GM19239 (cell line): ENCODE measurements around the gene ALDH3A2.

Source experiments
- DNase-seq: peaks from one replicate; pipeline ENCODE4 v3.0.0; 2011; ENCODE audit warnings: low spot score; ENCODE audit not compliant: insufficient read length
- FAIRE-seq: peaks from 2 replicates; lab custom pipeline; 2011; peaks lifted over from hg19 to GRCh38; lab: Jason Lieb, UNC

The ALDH3A2 gene

GRCh38 chr17:19708431-19709175, 60.1 kb downstream of the ALDH3A2 start:
- no peak for FAIRE-seq
- no peak for DNase-seq

- FAIRE-seq, result no peak
- DNase-seq, result no peak
Observed at GRCh38 chr17:19709841-19710240, 61.3 kb downstream of the ALDH3A2 start.

- DNase-seq (no peak), FAIRE-seq (no peak)
Observed at GRCh38 chr17:19712436-19713004, 64.0 kb downstream of the ALDH3A2 start.

- DNase-seq (no peak), FAIRE-seq (no peak)
Observed at GRCh38 chr17:19713462-19713861, 64.9 kb downstream of the ALDH3A2 start.

GRCh38 chr17:19713901-19714361, 65.4 kb downstream of the ALDH3A2 start:
- FAIRE-seq, result no peak
- no peak for DNase-seq

GRCh38 chr17:19714542-19715411, 66.2 kb downstream of the ALDH3A2 start:
- DNase-seq (no peak), FAIRE-seq (no peak)

DNA sequence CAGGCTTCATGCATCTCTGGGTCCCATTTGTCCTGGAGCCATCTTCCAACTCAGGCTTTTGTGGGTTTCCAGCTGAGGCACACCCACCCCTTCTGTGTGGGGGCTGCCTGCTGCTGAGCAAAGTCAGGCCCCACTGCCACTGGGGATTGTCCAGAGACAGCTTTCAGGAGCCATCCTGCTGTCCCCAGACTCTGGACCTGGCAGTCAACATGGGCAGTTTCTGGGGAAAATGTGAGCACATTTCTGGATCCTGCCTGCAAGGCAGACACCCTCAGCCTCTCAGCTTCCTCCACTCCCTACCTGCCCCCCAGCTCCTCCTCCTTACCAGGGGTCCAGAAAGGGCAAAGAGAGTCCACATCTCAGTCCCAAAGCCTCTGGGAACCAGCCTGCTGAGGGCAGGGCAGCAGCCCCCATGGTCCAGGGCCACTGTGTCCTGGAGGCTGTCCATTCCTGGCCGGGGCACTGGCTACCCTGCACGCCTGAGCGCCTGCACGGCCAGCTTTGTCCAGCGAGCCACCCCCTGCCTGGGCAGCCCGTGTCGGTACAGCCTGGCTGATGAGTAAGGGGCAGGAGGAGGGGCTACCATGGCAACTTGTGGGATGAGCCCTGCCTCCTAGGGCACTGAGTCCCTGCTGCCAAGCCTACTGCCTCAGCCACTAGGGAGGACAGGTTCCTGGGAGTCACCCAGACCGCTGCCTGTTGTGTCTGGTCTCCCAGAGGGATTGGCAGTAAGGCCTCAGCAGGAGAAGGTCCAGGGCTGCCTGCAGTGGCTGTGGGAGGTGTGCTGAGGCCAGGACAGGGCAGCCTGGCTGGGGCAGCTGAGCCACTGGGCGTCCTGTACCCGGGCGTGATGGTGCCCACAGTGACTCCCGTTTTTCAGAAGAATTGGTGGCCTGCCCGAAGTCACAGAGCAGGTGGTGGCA, 67.8 kb downstream of the ALDH3A2 start, which contains the start of gene SLC47A2:
Gene SLC47A2, minus strand, starts transcription at position 477 of the 923 bp plus-strand sequence. Its CDS starts 29 bp downstream, at position 448.
- FAIRE-seq, result no peak
- DNase-seq, result no peak

- DNase-seq (no peak), FAIRE-seq (no peak)
Observed at GRCh38 chr17:19717031-19717360, 68.4 kb downstream of the ALDH3A2 start.

GRCh38 chr17:19717411-19717908, 68.9 kb downstream of the ALDH3A2 start:
- FAIRE-seq (no peak), DNase-seq (no peak)

DNA sequence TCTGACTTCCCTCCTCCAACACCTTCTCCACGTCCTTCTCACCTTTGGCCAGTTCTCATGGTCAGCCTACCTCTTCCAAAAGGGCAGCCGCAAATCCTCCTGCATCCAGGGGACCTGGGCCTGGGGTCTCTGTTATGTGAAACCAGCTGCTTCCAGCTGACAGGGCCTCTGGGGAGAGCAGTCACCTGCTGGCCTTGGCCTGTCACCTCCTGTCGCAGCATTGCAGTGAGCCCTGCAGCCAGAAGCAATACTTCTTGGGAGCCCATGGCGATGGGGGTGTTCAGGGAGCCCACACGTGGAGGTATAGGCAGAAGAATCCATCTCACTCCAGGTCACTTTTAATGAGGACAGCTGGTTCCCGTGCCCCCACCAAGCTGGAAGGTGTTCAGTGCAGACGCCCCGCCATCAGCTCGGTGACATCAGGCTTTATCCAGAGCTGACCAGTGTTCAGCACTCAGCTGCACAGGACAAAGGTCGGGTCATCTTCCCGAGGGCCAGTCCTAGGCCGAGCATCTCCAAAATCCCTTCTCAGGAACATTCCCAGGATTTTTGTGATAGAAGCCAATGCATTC, 69.6 kb downstream of the ALDH3A2 start:
- DNase-seq (no peak), FAIRE-seq (no peak)

DNA sequence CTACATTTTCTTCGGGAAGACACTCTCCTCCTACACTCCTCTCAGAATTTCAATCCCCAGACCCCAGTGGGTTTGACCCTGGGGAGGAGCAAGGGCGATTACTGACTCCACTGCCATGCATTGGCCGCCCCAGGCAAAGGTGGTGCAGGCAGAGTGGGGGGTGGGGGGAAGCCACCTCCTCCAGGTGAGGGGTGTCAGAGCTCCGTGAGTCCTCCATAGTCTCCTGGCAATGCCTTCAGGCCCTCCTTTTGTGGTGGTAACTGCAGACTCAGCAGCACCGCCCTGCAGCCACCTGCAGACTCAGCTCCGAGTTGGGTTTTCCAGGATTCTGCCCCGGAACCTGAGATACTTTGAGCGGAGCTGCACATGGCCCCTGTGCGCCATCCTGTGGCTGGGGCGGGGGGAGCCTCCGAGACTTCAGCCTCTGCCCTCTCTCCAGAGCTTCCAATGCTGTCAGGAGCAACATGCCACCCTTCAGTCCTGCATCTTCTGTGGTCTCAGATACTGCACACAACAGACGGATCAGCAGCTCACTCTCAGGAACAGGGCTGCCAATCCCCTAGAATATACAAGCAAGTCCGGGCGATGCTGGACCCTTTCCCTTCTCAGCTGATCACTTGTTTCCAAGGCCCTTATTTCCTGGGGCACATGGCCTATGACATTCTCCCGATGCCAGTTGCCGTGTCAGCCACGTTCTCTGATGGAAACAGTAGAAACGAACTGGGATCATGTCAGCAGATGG, 70.2 kb downstream of the ALDH3A2 start:
- no peak for FAIRE-seq
- DNase-seq, result no peak

DNA sequence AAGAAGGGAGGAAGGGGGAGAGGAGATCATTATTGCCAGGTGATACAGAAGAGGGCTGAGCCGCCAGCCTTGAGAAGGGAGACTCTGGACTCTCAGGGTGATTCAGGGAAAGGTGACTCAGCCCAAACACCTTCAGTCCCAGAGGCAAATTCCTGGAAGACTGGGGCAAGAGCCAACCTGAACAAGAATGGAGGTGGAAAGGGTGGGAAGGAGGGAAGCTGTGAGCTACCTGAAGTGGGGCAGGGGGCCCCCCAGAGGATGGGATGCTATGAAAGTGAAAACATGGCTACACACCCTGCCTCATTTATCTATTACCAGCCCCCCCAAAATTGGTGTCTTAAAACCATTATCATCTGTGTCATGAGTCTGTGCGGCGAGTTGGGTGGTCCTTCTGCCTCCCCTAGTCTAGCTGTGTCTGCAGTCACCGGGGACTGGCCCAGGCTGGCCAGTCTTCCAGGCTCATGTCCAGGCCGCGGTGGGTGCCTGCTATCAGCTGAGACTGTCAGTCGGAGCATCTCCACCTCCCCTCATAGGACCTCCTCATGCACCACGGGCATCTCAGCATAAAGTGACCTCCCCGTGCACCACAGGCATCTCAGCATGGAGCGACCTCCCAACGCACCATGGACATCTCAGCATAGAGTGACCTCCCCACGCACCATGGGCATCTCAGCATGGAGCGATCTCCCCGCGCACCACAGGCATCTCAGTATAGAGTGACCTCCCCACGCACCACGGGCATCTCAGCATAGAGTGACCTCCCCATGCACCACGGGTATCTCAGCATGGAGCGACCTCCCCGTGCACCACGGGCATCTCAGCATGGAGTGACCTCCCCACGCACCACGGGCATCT, 71.0 kb downstream of the ALDH3A2 start:
- no peak for FAIRE-seq

GRCh38 chr17:19720210-19720475, 71.6 kb downstream of the ALDH3A2 start:
- no peak for DNase-seq
- no peak for FAIRE-seq

More for the DNA sequence above, 71.0 kb downstream of the ALDH3A2 start:
- DNase-seq, result no peak

GRCh38 chr17:19720631-19721426, 72.3 kb downstream of the ALDH3A2 start:
- DNase-seq (no peak), FAIRE-seq (no peak)

DNA sequence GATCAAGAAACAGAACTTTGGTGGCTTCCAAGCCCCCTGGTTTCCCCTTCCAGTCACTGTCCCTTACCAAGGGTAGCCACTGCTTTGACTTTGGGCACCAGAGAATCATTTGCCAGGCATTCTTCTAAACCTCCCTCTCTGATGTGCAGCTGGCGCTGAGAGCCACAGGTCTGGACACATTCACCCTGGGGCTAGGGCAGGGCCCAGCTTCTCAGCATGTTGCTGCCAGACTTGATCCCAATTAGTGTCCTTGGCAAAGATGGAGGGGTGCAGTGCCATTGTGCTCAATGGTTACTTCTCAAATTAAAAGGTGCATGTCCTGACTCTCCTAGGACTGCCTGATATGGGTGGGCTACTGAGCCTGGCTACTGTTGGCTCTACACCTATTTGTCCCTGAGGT, 75.4 kb downstream of the ALDH3A2 start:
- DNase-seq (no peak), FAIRE-seq (no peak)

DNA sequence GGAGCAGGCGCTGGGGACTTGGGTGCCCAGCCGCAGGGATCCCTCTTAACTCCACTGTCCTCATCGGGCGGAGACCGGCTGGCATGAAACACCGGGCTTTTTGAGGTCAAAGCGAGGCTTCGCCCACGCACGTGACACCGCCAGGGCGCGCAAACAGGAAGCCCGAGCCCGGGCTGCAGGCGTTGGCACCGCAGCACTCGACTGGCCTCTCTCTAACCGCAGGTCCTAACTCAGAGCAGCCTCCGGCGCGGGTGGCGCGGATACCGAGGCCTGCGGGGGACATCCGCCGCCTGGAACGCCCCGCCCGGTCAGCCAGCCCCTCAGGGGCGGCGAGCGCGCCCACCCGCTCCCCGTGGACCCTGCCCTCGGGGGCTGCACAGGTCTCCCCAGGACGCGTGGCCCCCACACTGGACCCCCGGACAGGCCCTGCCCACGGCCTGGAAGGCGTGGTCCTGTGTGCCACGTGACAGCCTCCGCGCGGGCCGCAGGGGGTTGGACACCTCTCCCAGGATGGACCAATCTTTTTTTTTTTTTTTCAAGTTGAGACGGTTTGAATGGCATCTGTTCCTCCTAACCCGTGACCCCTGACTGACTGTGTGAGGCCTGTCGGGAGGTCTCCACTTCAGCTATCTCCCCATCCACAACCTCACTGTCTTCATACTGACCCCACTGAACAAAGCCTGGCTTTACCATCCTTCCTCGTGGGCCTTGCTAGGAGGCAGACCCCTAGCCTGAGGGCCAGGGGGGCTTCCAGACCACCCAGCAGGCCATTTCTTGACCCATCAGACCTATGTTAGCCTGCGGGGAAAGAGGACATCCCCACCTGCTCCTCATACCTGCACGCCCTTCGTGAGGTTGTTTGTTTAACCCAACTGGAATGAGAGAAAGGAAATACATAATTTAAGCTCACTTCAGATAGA, 76.2 kb downstream of the ALDH3A2 start:
- FAIRE-seq, result no peak
- DNase-seq, result no peak
